ENCODE measurements around the gene NPC1L1. TPM values are rescaled to one million over a fixed set of nuclear protein-coding genes. Genes with fewer than 3 reads are reported as not detected.

The NPC1L1 gene
- total RNA-seq, 1 experiment from 2014 or later, result not detected

- DNase-seq (ENCODE audit: low spot score), result no peak
Observed at GRCh38 chr7:44473295-44473694, 67.8 kb downstream of the NPC1L1 start.

DNA sequence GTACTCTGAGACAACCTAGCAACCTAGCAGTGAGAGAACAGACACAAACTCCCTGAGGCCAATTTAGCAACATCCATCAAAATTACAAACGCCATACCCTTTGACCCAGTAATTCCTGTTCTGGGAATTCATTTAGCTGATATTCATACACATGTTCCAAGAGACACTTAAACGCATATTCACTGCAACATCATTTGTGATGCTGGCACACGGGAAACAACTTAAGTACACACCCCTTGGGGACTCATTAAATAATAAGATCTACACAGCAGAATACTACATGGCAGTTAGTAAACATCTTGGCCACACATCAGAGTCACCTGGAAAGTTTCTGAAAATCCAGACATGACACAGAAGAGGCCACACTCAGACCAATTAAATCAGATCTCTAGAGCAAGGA lies 68.3 kb downstream of the NPC1L1 start:
- DNase-seq (ENCODE audit: low spot score), result no peak

- no peak for DNase-seq (ENCODE audit: low spot score)
Observed at GRCh38 chr7:44471850-44472249, 69.3 kb downstream of the NPC1L1 start.

DNA sequence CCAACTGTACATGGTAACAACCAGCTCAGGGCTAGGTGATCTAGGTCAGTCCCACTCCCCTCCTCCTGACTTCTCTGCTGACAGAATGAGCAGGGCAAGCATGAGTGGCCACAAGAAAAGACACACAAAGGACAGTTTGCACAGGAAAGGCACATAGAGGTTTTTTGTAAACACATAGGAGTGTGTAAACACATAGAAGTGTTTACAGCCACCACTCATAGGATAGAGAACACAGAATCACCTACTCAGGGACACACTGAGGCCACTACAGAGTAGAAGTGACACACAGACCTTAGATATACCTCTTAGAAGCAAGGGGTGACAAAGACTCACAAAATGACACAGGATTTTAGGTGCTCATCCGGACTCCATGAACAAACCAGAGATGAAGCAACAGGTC lies 69.7 kb downstream of the NPC1L1 start:
- DNase-seq (ENCODE audit: low spot score), result no peak

DNA sequence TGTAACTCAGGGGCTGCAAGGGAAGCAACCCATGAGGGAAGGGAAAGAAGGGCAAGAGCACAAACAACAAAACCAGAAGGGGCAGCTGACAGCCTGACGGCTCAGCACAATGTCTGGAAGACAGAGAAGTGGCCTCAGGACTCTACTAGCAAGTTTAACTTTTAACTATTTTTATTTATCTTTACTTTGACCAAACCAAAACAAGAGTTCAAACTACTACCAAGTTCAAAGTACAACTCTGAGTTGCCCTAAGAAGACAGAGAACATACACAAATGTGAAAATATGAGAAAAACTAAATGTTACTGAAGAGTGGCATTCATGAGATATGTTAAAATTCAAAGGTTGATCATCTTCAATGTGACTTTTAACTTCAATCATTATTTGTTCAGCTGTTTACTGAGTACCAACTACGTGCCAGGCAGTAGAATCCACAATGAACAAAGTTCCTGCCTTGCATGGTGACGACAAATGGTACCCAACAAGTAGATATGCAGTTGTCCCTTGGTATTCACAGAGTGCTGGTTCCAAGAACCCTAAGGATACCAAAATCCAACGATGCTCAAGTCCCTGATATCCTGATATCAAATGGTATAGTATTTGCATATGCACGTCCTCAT lies 70.4 kb downstream of the NPC1L1 start:
- no peak for DNase-seq (ENCODE audit: low spot score)

DNA sequence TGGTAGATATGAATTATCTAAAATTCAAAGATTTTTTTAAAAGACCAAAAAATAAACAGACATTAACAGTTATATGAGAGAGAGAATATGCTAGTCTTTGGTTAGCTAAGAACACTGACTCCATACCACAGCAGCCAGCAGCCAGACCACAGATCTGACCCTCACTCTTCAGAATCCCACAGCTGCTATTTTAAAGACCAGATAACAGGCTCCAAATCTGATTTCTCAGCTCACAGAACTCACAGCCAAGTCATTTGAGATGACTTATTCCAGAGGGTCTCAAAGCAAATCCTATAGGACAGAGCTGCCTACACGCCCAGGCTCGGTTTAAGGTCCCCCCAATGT lies 71.0 kb downstream of the NPC1L1 start:
- no peak for DNase-seq (ENCODE audit: low spot score)

DNA sequence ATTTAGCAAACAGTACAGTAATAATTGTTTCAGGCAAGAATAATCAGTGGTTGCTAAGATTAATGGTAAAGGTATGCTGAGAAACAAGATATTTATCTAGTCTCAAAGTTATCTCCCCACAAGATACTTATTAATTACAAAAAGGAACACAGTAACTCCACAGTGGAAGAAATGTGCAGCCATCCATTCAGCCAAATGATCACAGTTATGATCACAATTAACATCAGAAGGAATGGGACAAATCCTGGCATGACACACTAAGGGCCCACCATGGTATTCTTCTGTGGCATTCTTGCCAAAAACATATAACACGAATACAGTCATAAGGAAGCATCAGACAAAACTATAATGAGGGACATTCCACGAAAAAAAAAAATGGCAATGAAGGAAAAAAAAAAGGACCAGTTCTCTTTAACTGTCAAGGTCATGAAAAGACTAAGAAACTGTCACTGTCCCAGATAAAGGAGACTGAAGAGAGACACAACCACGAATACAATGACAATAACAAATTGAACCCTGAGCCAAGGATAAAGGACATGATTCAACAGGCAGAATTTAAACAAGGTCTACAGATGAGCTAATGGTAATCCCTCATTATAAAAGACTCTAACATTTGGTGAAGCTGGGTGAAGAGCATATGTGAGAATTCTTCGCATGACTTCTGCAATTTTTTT lies 71.5 kb downstream of the NPC1L1 start:
- DNase-seq (ENCODE audit: low spot score), result no peak

DNA sequence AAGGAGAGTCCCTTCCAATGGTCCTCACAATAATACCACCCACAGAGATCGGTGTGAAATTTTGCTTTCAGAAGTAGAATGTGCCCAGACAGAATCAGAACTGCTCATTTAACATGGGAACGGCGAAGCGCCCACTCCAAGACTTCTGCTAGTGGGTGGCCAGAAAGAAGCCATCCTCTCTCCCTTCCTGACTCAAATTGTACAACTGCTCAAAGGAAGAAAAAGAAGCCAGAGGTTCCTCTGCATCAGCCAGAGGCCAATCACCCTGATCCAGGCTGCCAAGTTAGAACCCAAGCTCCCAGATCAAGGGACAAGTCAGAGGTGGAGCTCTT lies 73.9 kb downstream of the NPC1L1 start:
- no peak for DNase-seq (ENCODE audit: low spot score)

DNA sequence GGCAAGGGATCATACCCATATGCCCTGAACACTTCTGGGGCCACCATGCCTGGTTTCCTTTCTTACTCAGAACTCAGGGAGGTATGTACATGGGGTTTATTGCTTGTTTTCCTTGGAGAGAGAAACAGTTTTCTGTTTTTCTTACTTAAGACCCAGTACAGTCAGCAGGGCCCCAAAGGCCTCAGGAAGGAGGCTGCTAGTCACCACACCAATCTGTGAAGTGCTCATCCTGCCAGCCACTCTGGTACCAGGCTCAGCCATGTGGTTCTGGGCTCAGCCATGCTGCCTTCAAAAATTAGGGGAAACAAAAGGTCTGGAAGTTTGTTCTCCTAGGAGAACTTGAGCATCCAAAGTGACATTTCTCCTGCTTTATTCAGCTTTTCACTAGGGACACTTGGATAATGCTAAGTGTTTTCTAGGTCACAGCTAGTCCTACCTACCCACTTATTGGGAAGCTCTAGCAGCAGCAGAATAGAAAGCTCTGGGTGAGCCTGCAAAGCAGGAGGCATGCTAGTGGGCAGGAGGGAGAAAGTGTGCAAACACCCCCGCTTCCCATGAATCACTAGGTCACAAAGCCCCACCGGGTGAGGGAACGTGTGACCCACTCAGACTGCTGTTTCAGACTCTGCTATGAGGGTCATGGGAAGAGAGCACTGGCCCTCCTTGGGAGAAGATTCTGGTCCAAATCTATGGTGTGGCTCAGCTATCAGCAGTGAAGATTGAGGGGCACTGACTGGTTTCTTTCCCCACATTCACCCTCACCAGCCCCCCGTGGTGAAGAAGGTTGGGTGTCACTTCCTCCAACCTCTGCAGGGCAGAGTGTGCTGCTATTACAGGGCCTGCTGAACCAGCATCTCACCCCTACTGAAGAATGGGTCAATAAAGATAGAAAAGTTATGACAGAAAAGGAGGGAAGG lies 74.6 kb downstream of the NPC1L1 start:
- DNase-seq (ENCODE audit: low spot score), result no peak

DNA sequence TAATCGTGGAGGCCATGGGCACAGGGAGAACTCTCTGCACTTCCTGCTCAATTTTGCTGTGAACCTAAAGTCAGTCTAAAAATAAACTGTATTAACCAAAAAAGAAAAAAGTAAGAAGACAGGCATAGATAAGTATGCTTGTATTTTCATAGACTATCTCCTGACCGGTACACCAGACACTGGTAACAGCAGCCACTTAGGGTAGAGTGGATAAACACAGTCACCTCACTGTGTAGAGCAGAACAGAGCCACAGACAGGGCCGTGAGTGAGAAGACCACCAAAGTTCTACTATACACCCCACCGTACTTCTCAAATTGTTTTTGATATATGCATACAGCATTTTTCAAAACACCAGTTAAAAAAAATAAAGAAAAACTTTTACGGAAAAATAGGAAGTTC lies 75.6 kb downstream of the NPC1L1 start:
- DNase-seq (ENCODE audit: low spot score), result no peak

GRCh38 chr7:44463169-44463808 lies 77.8 kb downstream of the NPC1L1 start:
- no peak for DNase-seq (ENCODE audit: low spot score)

Other genes with a start within 250 kb of the NPC1L1 start
- gene CAMK2B, start 215.7 kb downstream of the NPC1L1 start, total RNA-seq (2014; rRNA removed; shearing (Covaris generic)), result 0.06 TPM in 1 of 2 replicates, not detected in the other
- gene NUDCD3, start 50.7 kb downstream of the NPC1L1 start, total RNA-seq (2014; rRNA removed; shearing (Covaris generic)), result 81.1 and 99.4 TPM in 2 replicates
- gene DDX56, start 32.6 kb upstream of the NPC1L1 start, total RNA-seq (2014; rRNA removed; shearing (Covaris generic)), result 166 and 182 TPM in 2 replicates
- gene TMED4, start 40.9 kb upstream of the NPC1L1 start, total RNA-seq (2014; rRNA removed; shearing (Covaris generic)), result 289 and 353 TPM in 2 replicates
- 67.1 and 93.7 TPM in 2 replicates for gene OGDH, start 65.3 kb upstream of the NPC1L1 start, total RNA-seq (2014; rRNA removed; shearing (Covaris generic))
- 3.9 and 4.6 TPM in 2 replicates for gene ZMIZ2, start 207.5 kb upstream of the NPC1L1 start, total RNA-seq (2014; rRNA removed; shearing (Covaris generic))

All from H4 (cell line).